ENCODE data around the gene CDC16.

- TF ChIP-seq POLR2A (IDR thresholded peaks at IDR 0.05; ENCODE audit: low read depth, low read length): no peak
- no peak for TF ChIP-seq POU2F2 (IDR thresholded peaks at IDR 0.05; ENCODE audit: low read depth, low read length)
- TF ChIP-seq POLR2AphosphoS5 (IDR thresholded peaks at IDR 0.05; ENCODE audit: low read depth, low read length): no peak
- no peak for TF ChIP-seq SPI1 (IDR thresholded peaks at IDR 0.05; ENCODE audit: low read depth, low read length)
Measured at GRCh38 chr13:114298866-114299265, 64.2 kb downstream of the CDC16 start.

Measured in GM12891 (cell line).